ENCODE data around the gene MUC5AC. TPM values are rescaled to one million over a fixed set of nuclear protein-coding genes. Genes with fewer than 3 reads are reported as not detected.

The MUC5AC gene
- total RNA-seq, 2 experiments from 2014 or later = not detected

DNA sequence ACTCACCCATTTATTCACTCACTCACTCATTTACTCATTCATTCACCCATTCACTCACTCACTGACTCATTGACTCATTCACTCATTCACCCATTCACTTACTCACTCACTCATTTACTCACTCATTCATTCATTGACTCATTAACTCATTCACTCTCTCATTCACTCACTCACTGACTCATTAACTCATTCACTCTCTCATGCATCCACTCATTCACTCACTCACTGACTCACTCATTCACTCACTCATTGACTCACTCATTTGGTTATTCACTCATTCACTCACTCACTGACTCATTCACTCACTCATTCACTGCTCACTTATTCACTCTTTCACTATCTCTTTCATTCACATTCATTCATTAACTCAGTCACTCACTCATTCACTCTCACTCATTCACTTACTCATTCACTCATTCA is 2.5 kb upstream of the MUC5AC start:
- peaks cover 0 to 19% of the 10 kb centered on the region in 2 experiments for H3K9me3 ChIP-seq (ENCODE audit: control insufficient read depth in 1 of 2, insufficient read depth in 1 of 2, low read length in 2 of 2)
- H3K27ac ChIP-seq (ENCODE audit: low read depth in 1 of 2, low read length in 2 of 2) = no peak overlapping the region
- TF ChIP-seq, protein P1, sequence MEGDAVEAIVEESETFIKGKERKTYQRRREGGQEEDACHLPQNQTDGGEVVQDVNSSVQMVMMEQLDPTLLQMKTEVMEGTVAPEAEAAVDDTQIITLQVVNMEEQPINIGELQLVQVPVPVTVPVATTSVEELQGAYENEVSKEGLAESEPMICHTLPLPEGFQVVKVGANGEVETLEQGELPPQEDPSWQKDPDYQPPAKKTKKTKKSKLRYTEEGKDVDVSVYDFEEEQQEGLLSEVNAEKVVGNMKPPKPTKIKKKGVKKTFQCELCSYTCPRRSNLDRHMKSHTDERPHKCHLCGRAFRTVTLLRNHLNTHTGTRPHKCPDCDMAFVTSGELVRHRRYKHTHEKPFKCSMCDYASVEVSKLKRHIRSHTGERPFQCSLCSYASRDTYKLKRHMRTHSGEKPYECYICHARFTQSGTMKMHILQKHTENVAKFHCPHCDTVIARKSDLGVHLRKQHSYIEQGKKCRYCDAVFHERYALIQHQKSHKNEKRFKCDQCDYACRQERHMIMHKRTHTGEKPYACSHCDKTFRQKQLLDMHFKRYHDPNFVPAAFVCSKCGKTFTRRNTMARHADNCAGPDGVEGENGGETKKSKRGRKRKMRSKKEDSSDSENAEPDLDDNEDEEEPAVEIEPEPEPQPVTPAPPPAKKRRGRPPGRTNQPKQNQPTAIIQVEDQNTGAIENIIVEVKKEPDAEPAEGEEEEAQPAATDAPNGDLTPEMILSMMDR (IDR thresholded peaks at IDR 0.05) = no peak
- peaks cover 6% of the 10 kb centered on the region for H3K4me1 ChIP-seq (ENCODE audit: insufficient read depth, low read length)
- intact Hi-C loops (cut with DNase I, micrococcal nuclease) = no loop called here
- Mint-ChIP-seq H3K27ac (no peak overlapping the region), H3K36me3 (ENCODE audit: low read depth) (no peaks in the 10 kb centered on the region), H3K4me1 (ENCODE audit: low read depth) (no peaks in the 10 kb centered on the region), H3K4me3 (no peak overlapping the region), H3K27me3 (peaks cover 7% of the 10 kb centered on the region), H3K9me3 (no peaks in the 10 kb centered on the region)
- DNase-seq (peak in 1 of 14 experiments; percentile 4), ATAC-seq (ENCODE audit: poor library complexity) (no peak)
- H3K36me3 ChIP-seq (ENCODE audit: insufficient read depth, low read length) = no peaks in the 10 kb centered on the region
- ChIA-PET POLR2A (no interaction called here), CTCF (no interaction called here)
- no peak overlapping the region for H3K4me3 ChIP-seq (ENCODE audit: low read length)
- peaks cover 5 to 7% of the 10 kb centered on the region in 2 experiments for H3K27me3 ChIP-seq (ENCODE audit: control insufficient read depth in 1 of 2, insufficient read depth in 2 of 2, low read length in 2 of 2)

DNA sequence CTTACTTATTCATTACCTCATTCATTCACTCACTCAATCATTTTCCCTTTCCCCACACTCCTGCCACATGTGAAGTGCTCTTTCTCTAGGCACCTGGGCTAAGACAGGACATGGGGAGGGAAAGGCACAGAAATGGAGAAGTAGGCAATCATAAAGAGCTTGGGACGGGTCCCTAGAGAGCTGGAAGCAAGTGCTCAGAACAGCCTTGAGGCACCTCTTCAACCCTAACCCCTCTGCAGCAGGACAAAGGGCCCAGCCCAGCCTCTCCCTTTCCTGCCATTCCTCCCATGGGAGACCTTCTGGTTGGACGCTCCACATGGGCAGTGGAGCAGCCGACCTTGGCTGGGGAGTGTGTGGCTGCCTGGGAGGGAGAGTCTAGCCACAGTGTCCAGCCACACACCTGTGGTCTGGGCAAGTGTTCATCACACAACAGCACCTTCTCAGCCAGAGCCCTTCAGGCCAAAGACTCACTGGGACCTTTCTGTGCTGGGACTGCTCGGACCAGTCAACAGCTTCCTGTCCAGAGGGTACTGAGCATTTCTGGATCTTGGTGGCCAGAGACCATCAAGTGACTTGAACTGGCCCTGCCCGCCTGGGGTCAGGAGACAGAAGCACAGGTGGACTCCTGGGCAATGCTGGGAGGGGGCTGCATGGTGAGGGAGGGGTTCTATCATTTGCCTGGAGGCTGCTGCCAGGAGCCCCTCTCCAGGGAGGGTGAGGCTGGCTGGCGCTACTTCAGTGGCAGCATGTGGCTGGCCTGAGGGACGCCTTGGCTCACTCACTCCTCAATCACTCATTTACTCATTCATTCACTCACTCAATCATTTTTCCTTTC is 1.0 kb upstream of the MUC5AC start:
- CTCF ChIA-PET = no interaction called here

DNA sequence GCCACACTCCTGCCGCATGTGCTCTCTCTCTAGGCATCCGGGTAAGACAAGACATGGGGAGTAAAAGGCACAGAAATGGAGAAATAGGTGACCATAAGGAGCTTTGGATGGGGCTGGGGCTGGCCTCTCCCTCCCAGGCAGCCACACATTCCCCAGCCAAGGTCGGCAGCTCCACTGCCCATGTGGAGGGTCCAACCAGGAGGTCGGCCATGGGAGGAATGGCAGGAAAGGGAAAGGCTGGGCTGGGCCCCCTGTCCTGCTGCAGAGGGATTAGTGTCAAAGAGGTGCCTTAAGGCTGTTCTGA is 460 bp upstream of the MUC5AC start:
- no peak overlapping the region for H3K27ac Mint-ChIP-seq
- ATAC-seq (ENCODE audit: poor library complexity) = no peak
- POLR2A ChIA-PET = no interaction called here
- intact Hi-C loops (cut with DNase I, micrococcal nuclease) = no loop called here
- Histone ChIP-seq H3K4me3 (ENCODE audit: low read length) (no peak overlapping the region), H3K9me3 (ENCODE audit: control insufficient read depth in 1 of 2, insufficient read depth in 1 of 2, low read length in 2 of 2) (peaks cover 0 to 22% of the 10 kb centered on the region in 2 experiments), H3K4me1 (ENCODE audit: insufficient read depth, low read length) (peaks cover 6% of the 10 kb centered on the region), H3K36me3 (ENCODE audit: insufficient read depth, low read length) (no peaks in the 10 kb centered on the region), H3K27me3 (ENCODE audit: control insufficient read depth in 1 of 2, insufficient read depth in 2 of 2, low read length in 2 of 2) (peaks cover 0 to 5% of the 10 kb centered on the region in 2 experiments), H3K27ac (ENCODE audit: low read depth in 1 of 2, low read length in 2 of 2) (no peak overlapping the region)
- H3K27me3 Mint-ChIP-seq = no peaks in the 10 kb centered on the region
- no peaks in the 10 kb centered on the region for H3K4me1 Mint-ChIP-seq (ENCODE audit: low read depth)
- peak in 1 of 14 experiments; percentile 22 for DNase-seq
- no peaks in the 10 kb centered on the region for H3K36me3 Mint-ChIP-seq (ENCODE audit: low read depth)
- no peak overlapping the region for H3K4me3 Mint-ChIP-seq
- TF ChIP-seq, protein P1 (IDR thresholded peaks at IDR 0.05) = no peak
- CTCF ChIA-PET = no interaction called here
- H3K9me3 Mint-ChIP-seq = no peaks in the 10 kb centered on the region

More for the DNA sequence above, 1.0 kb upstream of the MUC5AC start:
- TF ChIP-seq, protein P1 (IDR thresholded peaks at IDR 0.05) = no peak
- H3K4me1 Mint-ChIP-seq (ENCODE audit: low read depth) = no peaks in the 10 kb centered on the region
- H3K27me3 Mint-ChIP-seq = no peaks in the 10 kb centered on the region
- peaks cover 0 to 22% of the 10 kb centered on the region in 2 experiments for H3K9me3 ChIP-seq (ENCODE audit: control insufficient read depth in 1 of 2, insufficient read depth in 1 of 2, low read length in 2 of 2)
- H3K4me3 ChIP-seq (ENCODE audit: low read length) = no peak overlapping the region
- H3K4me1 ChIP-seq (ENCODE audit: insufficient read depth, low read length) = peaks cover 6% of the 10 kb centered on the region
- no peak overlapping the region for H3K27ac ChIP-seq (ENCODE audit: low read depth in 1 of 2, low read length in 2 of 2)
- no peaks in the 10 kb centered on the region for H3K36me3 ChIP-seq (ENCODE audit: insufficient read depth, low read length)
- POLR2A ChIA-PET = no interaction called here
- H3K27me3 ChIP-seq (ENCODE audit: control insufficient read depth in 1 of 2, insufficient read depth in 2 of 2, low read length in 2 of 2) = peaks cover 0 to 7% of the 10 kb centered on the region in 2 experiments
- no peak overlapping the region for H3K27ac Mint-ChIP-seq
- intact Hi-C loops (cut with DNase I, micrococcal nuclease) = no loop called here
- no peaks in the 10 kb centered on the region for H3K36me3 Mint-ChIP-seq (ENCODE audit: low read depth)
- no peak for ATAC-seq (ENCODE audit: poor library complexity)
- peak in 2 of 14 experiments; percentile 5 to 20 for DNase-seq
- H3K9me3 Mint-ChIP-seq = no peaks in the 10 kb centered on the region
- H3K4me3 Mint-ChIP-seq = no peak overlapping the region
